ENCODE data around the gene FNDC10. TPM values are rescaled to one million over a fixed set of nuclear protein-coding genes. Genes with fewer than 3 reads are reported as not detected.

FNDC10 gene
- total and polyA plus RNA-seq, 10 donors = 2.2 to 8.8 (median 4.6) TPM

- Histone ChIP-seq H3K4me3 (no peak overlapping the region), H3K9me3 (no peaks in the 10 kb centered on the region), H3K4me1 (no peaks in the 10 kb centered on the region), H3K27ac (no peak overlapping the region), H3K27me3 (replicated peaks in 1 of 7) (peaks cover 0 to 63% (median 0%) of the 10 kb centered on the region in 7 donors), H3K36me3 (no peaks in the 10 kb centered on the region)
- no peak for DNase-seq
- 72 to 81% (median 73%) methylated on average over 6 to 9 of the region's 9 CpGs for WGBS, 5 donors
- intact Hi-C loops (cut with DNase I; ENCODE audit: low total_unique reads) = no loop called here
- TF ChIP-seq POLR2AphosphoS5 (IDR thresholded peaks at IDR 0.05) (no peak), CTCF (IDR thresholded peaks at IDR 0.05 in 8 of 11, conservative IDR thresholded peaks at IDR 0.05 in 3 of 11) (no peak), POLR2A (IDR thresholded peaks at IDR 0.05) (no peak)
Measured at GRCh38 chr1:1582585-1583346, 17.2 kb downstream of the FNDC10 start.

GRCh38 chr1:1578371-1578940 is 21.5 kb downstream of the FNDC10 start:
- Histone ChIP-seq H3K9me3 (no peaks in the 10 kb centered on the region), H3K27ac (no peak overlapping the region), H3K4me3 (no peak overlapping the region), H3K27me3 (replicated peaks in 1 of 7) (peaks cover 0 to 33% (median 0%) of the 10 kb centered on the region in 7 donors), H3K4me1 (peaks cover 5 to 22% (median 14%) of the 10 kb centered on the region in 6 donors), H3K36me3 (no peaks in the 10 kb centered on the region)
- 84 to 93% (median 90%) methylated on average over 8 to 13 of the region's 13 CpGs for WGBS, 5 donors
- TF ChIP-seq POLR2AphosphoS5 (IDR thresholded peaks at IDR 0.05) (no peak), CTCF (IDR thresholded peaks at IDR 0.05 in 8 of 11, conservative IDR thresholded peaks at IDR 0.05 in 3 of 11) (no peak), POLR2A (IDR thresholded peaks at IDR 0.05) (no peak)
- intact Hi-C loops (cut with DNase I; ENCODE audit: low total_unique reads) = no loop called here
- no peak for DNase-seq

GRCh38 chr1:1577367-1578011 is 22.4 kb downstream of the FNDC10 start:
- H3K27ac ChIP-seq = no peak overlapping the region
- no peaks in the 10 kb centered on the region for H3K9me3 ChIP-seq
- peaks cover 0 to 7% (median 0%) of the 10 kb centered on the region in 6 donors for H3K36me3 ChIP-seq
- DNase-seq = no peak
- 47 to 66% (median 62%) methylated on average over 4 to 10 of the region's 10 CpGs for WGBS, 5 donors
- no peak overlapping the region for H3K4me3 ChIP-seq
- intact Hi-C loops (cut with DNase I; ENCODE audit: low total_unique reads) = no loop called here
- peaks cover 15 to 32% (median 24%) of the 10 kb centered on the region in 6 donors for H3K4me1 ChIP-seq
- no peak for TF ChIP-seq POLR2AphosphoS5 (IDR thresholded peaks at IDR 0.05)
- no peak for TF ChIP-seq CTCF (IDR thresholded peaks at IDR 0.05 in 8 of 11, conservative IDR thresholded peaks at IDR 0.05 in 3 of 11)
- no peak for TF ChIP-seq POLR2A (IDR thresholded peaks at IDR 0.05)
- H3K27me3 ChIP-seq (replicated peaks in 1 of 7) = peaks cover 0 to 31% (median 0%) of the 10 kb centered on the region in 7 donors
